Retinal pigment epithelial cell (primary cell): ENCODE results near the gene KRTAP10-9.
"Not testable (repeated sequence)": the region's sequence is repeated elsewhere in the genome, so short reads cannot be mapped to it uniquely, and the experiment has no call there.

Source experiments
- DNase-seq: peaks from one replicate; pipeline ENCODE4 v3.0.0-alpha.2; 2010; ENCODE audit warnings: low read depth
- H3K4me3 ChIP-seq: 2 replicates; pipeline ENCODE4 v1.5.1; 2011; ENCODE audit warnings: mild to moderate bottlenecking, low read length, control low read depth, moderate library complexity
- CTCF ChIP-seq: conservative IDR thresholded peaks from 2 replicates; pipeline ENCODE4 v1.5.1; 2011; ENCODE audit warnings: low read depth, low read length, control low read depth, inconsistent platforms

Gene KRTAP10-9

GRCh38 chr21:44599264-44600029, 27.4 kb upstream of the KRTAP10-9 start:
- TF ChIP-seq CTCF, result no peak
- H3K4me3 ChIP-seq, result no peak overlapping the region
- DNase-seq, result no peak

GRCh38 chr21:44600118-44600978, 26.5 kb upstream of the KRTAP10-9 start, which contains the start of gene KRTAP10-7:
KRTAP10-7 (plus strand) TSS chr21:44600597; CDS start chr21:44600622, 25 bp downstream.
- not testable (repeated sequence) for DNase-seq, H3K4me3 ChIP-seq

- H3K4me3 ChIP-seq, DNase-seq: not testable (repeated sequence)
These were observed 25.8 kb upstream of the KRTAP10-9 start for GRCh38 chr21:44601091-44601490.

- H3K4me3 ChIP-seq, result no peak overlapping the region
- no peak for DNase-seq
- TF ChIP-seq CTCF, result no peak
These were observed 25.1 kb upstream of the KRTAP10-9 start for GRCh38 chr21:44601596-44602462.

GRCh38 chr21:44602463-44602850, 24.4 kb upstream of the KRTAP10-9 start:
- DNase-seq, result no peak
- no peak overlapping the region for H3K4me3 ChIP-seq
- no peak for TF ChIP-seq CTCF

- TF ChIP-seq CTCF, result no peak
- no peak overlapping the region for H3K4me3 ChIP-seq
- DNase-seq, result no peak
These were observed 23.6 kb upstream of the KRTAP10-9 start for GRCh38 chr21:44603109-44603875.

GRCh38 chr21:44603911-44604310, 23.0 kb upstream of the KRTAP10-9 start:
- TF ChIP-seq CTCF, result no peak
- no peak overlapping the region for H3K4me3 ChIP-seq
- DNase-seq, result no peak
